GM21528 (cell line): Measurements from ENCODE around the gene TMPRSS7.

ENCODE experiments used
- ATAC-seq: cut with Tn5 transposase; IDR thresholded peaks from one replicate; pipeline ENCODE4 v1.9.1; 2021; ENCODE audit warnings: mild to moderate bottlenecking, moderate library complexity; ENCODE audit not compliant: unreplicated experiment, low FRiP score

The TMPRSS7 gene, protein sequence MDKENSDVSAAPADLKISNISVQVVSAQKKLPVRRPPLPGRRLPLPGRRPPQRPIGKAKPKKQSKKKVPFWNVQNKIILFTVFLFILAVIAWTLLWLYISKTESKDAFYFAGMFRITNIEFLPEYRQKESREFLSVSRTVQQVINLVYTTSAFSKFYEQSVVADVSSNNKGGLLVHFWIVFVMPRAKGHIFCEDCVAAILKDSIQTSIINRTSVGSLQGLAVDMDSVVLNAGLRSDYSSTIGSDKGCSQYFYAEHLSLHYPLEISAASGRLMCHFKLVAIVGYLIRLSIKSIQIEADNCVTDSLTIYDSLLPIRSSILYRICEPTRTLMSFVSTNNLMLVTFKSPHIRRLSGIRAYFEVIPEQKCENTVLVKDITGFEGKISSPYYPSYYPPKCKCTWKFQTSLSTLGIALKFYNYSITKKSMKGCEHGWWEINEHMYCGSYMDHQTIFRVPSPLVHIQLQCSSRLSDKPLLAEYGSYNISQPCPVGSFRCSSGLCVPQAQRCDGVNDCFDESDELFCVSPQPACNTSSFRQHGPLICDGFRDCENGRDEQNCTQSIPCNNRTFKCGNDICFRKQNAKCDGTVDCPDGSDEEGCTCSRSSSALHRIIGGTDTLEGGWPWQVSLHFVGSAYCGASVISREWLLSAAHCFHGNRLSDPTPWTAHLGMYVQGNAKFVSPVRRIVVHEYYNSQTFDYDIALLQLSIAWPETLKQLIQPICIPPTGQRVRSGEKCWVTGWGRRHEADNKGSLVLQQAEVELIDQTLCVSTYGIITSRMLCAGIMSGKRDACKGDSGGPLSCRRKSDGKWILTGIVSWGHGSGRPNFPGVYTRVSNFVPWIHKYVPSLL

DNA sequence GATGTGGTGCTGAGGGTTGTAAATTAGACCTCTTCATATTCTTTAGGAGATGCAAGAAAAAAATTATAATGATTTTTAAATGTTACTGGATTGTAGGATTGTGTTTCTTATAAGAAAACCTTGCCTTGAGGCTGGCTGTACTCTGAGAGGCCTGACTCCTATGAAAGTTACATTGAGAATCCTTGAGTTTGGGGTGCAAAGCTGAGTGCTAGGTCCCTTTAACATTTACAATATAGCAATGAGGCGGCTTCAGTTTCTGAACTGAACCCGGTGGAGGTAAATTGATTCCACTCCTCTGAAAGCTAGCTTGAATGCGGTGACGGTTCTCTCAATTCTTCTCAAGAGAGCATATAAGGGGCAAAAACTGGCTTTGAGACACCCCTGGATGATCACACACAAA lies at the start of gene TMPRSS7:
TSS of gene TMPRSS7 (plus strand) at position 301 of the 400 bp plus-strand sequence. CDS start 110 bp downstream, outside the sequence.
- no peak for ATAC-seq

DNA sequence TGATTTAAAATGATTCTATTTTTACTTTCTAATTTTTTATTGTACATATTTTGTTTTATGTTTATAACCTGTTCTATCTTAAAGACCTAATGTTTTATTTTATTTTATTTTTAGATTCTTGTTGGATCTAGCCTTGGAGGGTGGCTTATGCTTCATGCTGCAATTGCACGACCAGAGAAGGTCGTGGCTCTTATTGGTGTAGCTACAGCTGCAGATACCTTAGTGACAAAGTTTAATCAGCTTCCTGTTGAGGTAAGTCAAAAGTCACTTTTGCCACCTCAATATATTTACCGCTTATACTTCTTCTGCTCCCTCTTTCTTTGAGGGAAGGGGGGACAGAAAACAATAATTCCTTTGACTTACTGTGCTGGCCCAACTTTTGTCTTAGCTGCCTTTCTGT lies 47.7 kb upstream of the TMPRSS7 start:
- ATAC-seq, result no peak

DNA sequence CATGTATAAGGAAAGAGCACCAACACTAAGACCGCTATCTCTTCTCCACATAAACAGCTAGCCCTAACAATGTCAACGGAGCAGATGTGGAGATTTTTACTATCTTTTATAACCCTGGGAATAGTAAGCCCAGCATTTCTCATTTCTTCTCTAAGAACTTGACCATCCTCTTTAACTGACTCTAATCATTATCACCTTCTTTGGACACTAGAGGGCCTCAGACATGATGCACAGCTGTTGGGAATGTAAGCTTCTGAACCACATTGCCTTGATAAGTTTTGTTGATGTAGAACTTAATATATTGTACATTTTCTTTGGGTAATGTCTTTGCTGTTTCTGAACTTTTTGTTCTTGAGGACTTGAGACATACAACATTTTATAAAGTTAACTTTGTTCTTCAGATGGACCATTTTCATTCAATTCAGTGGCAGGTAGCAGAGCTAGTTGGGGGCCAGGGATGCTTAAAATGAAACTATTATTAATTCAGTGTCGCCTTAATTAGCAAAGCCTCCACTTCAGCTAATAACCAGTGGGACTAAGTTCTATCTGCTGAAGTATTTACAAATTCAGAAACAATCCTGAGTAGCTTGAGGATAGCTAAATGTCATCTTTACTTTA lies 45.4 kb upstream of the TMPRSS7 start:
- ATAC-seq, result peak; percentile 92

DNA sequence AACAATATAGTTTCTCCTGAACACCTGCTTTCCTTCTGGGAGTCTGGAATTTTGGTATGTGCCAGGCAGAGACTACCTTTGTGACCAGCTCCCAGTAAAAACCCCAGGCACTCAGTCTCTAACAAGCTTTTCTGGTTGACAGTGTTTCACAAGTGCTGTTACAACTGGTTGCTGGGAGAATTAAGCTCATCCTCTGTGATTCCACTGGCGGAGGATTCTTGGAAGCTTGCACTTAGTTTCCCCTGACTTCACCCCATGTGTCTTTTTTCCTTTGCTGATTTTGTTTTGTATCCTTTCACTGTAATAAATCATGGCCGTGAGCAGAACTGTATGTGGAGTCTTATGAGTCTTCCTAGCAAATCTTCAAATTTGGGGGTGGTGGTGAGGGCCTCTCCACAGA lies 41.5 kb upstream of the TMPRSS7 start:
- ATAC-seq, result no peak

DNA sequence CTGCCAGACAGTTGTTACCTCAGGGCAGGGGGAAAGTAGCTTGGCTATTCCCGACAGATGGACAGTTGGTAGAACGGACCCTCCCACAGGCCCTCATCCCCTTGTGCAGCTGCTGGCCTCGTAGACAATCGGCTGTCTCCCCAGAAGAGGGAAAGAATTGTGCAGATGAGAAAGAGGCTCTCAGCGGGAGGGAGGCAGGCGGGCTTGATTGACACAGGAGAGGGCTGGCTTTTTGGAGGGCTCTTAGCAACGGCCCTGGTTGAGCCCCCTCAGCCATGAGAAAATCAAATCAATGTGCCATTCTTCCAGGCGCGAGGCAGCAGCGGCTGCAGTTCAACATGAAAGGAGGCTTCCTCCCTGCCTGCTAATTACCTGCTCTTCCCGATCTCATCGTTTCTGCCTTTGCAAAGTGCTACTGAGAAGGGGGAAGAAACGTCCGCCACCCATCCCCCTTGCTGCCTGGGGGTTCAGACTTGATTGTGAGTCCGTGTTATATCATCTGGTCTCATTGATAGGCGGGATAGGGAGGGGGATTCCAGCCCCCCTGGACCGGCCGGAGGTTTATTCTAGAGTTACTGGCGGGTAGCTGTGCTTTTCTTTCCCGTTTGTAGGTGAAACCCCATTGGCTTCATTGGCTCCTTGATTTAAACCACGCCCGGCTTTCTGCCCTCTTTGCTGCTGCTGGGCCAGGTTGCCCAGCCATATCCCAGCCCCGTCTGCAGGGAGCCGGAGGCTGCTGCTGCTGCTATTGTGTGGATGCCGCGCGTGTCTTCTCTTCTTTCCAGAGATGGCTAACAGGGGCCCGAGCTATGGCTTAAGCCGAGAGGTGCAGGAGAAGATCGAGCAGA lies 35.7 kb upstream of the TMPRSS7 start, which contains the start of gene TAGLN3:
TSS of gene TAGLN3 (plus strand) at position 287 of the 848 bp plus-strand sequence. CDS start at position 788, 501 bp downstream.
- ATAC-seq, result no peak

DNA sequence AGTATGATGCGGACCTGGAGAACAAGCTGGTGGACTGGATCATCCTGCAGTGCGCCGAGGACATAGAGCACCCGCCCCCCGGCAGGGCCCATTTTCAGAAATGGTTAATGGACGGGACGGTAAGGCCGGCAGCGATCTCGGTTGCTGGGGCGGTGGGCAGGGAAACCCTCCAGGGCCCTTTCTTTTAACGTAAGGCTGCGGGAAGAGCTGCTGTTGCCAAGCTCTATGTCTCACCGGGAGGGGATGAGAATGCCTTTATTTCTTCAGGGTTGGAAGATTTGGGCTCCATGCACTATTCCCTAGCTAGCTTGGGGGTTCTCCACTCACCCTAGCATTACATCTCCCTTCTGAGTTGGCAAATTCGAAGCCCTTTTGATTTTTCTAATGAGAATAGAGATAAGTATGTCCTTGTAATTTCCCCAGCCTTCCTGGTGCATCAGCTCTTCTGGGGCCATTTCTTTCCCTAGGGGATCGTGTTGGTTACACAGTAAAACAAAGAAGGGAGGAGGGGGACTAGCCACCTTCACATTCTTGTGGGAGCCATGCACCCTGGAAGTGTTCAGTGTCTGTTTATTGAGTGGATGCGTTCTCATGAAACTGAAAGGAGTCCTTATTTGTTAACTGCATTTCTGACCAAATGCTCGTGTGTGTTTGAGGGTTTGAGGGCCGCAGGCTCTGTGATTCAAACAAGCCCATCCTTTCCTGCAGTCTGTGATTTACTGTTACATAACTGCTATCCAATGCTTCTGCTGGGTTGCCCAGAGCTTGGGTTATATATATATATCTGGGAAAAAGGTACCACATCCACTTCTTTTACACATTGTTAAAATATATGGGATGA lies 34.8 kb upstream of the TMPRSS7 start:
- ATAC-seq, result no peak

DNA sequence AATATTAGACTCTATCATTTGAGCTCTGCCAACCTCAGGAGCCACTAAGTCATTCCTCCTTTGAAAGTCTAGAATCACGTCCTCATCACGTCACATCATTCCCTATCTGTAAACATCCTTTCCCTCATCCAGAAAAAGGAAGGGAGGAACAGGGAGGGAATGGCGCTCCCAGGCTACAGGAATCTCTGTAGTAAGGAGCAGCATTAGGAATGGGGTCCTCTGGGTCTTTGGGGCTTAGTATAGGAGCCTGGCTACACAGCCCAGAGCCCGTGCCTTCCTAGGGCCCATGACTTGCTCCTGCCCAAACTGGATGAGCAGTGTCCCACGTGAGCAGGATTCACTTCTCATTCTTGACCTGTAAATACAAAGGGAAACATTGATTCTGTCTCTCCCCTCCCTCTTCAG lies 34.2 kb upstream of the TMPRSS7 start:
- ATAC-seq, result no peak

DNA sequence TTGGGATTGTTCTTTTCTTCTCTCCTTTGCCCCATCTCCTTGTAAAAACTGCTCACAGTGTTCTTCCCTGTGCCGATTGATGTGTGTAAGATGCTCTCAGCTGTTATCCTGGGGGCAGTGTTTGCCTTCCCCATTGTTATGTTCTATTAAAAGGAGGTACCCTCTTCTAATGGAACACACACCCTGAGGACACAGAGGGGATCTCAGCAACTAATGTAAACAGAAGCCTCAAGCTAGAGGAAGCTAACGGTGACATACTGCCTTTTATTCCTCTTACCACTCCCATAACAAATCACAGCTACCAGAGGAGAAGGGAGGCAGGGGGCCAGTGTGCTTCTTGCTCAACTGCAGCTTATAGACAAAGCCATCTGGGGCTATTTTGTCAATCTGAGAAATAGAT lies 33.6 kb upstream of the TMPRSS7 start:
- no peak for ATAC-seq

DNA sequence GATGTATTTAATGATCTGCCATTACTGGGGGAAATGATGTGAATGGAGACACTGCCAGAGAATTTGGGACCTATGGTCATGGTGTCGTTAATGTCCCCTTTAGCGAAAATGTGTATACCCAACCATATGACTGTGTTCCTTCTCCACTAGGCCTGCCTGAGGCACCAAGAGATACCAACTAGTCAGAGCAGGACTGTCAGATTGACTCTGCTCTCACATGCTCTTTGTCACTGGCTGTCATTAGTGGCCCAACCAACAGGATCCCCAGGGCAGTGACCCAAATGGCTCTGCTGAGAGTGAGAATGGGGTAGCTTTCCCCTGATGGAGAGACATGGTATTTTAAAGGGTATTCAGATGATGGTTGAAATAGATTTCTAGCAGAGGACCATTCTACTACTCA lies 33.0 kb upstream of the TMPRSS7 start:
- no peak for ATAC-seq

DNA sequence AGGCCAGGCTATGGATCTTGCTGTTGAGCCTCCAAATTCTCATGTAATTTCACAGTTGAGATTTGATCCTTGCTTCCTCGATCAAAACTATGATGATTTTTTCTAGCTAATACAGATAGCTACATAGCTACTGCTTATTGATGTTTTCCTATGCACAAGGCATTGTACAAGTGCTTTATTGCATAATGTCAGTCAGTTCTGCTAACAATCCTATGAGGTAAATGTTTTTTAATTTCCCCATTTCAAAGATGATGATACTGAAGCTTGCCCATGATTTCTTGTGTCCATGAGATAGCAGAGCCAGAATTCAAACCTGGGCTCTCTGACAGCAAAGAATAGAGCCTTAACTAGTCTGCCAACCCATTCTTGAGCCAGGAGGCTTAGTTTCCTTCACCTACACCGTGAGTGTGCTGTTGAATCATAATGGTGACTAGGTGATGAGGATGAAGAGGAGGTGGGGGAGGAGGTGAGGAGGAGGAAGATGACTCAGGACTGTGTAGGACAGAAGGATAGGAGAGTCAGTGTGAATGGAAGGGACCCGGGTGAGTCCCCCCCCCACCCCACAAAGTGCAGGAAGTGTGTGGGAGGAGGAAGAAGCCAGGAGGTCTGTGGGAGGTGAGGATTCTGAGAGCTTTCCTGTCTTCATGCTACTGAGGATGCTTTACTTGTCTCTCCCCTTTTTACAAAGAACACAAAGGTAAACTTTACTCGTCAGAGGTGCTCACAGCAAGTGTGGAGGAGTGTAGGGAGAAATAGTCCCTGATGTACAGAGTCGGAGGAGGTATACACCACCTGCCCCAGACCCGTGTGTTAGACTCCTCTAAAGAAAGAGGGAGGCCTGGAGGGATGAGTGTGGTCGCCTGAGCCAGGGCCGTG lies 32.2 kb upstream of the TMPRSS7 start:
- ATAC-seq, result no peak

DNA sequence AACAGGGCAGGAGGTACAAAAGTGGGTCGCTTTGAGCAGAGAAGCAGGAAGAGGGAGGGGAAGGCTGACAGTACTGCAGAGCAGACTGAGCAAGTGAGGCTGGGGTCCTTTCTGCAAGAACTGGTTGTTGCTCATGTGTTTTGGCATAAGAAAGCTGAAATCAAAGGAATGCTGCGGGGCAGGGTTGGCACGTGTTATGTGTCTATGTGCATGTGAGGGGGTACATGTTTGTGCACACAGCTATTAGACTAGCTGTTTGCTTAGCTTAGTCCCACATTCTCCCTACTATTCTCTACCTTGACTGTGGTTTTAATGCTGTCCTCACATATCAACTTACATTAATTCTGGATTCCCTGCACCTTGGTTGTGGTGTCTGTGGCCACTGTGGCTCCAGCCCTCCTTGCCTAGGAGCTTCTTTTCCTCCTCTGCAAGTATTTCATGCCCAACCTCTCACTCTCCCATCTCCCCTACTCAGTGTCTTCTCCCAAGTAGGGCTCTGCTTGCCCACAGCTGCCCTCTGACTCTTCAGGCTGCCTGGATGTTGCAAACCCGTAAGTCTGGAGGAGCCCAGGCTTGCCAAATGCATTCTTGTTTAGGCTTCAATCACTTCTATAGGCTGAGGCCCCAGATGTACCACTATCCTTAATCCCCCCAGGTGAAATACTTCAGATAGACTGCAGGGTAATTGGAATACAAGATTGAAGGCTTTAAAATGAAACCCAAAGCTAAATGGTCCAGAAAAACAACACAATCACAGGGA lies 31.0 kb upstream of the TMPRSS7 start:
- ATAC-seq, result no peak

DNA sequence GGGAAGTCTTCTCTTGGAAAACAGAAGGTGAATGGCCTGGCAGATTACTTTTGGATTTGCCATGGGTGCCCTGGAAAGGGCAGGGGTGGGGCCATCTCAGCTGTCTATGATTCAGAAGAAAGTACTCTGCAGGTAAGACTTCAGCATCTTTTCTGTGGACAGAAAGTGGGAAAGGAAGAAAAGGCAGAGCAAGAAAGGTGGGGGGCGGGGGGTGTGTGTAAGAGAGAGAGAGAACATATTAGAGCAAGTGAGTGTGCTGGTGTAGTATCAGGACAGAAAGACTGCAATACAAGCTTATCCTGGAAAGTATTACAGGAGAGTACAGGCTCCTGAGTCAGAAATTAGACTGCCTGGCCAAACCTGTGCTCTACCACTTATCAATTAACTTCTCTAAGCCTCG lies 30.3 kb upstream of the TMPRSS7 start:
- no peak for ATAC-seq

DNA sequence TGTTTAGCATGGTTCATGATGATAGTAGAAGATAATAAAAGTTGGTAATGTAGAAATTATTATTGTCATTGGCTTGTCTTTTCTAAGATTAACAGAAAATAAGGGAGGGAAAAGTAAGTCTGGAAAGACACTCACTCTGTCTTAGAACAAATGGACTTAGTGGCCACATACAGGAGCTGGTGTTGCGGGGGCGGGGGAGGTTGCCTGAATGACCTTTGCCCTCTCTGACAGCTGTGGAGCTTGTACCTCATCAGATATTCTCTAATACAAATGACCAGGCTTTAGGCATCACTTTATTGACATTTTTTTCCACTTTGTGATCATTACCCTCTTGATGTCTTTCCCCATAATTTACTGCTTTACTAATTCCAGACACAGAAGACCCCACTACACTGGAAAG lies 29.9 kb upstream of the TMPRSS7 start:
- ATAC-seq, result no peak

DNA sequence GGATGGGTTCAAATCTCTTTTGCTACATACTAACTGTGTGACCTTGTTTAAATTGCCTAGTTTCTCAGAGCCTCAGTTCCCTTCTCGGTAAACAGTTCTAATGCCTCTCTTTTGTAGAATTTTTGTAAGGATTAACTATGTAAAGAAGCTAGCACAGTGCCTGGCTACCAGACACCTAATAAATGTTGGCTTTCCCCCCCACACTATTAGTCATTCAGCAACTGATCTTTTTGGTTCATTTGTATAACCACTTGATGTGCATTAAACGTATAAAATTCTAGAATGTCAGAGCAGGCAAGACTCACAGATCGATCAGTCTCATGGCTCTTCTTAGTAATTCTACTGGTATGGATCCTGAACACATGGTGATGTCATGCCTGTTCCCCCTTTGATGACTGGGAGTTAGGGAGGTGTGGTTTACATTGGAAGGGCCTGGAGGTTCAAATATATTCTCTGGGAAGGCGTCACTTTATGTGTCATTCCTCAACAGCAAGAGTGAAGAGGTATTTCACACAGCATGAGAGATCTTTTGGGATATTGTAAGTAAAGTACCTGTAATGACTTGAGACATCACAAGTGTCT lies 29.4 kb upstream of the TMPRSS7 start:
- no peak for ATAC-seq

DNA sequence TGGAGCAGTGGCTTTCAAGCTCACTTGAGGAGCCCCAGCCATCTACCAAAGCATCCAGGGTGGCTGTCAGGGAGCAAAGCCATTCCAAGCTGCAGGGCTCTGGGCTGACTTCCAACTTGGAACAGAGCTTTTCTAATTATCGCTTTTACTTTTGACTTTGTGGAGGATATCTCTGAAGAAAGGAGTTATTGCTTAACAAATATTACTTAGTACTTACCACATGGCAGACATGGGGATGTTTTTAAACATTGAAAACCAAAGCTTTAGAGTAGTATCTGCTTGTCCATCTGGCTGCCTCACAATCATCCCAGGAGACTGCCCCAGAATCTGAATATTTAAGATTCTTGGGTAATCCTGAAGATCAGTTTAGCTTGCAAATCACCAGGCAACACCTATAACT lies 26.9 kb upstream of the TMPRSS7 start:
- ATAC-seq, result no peak

DNA sequence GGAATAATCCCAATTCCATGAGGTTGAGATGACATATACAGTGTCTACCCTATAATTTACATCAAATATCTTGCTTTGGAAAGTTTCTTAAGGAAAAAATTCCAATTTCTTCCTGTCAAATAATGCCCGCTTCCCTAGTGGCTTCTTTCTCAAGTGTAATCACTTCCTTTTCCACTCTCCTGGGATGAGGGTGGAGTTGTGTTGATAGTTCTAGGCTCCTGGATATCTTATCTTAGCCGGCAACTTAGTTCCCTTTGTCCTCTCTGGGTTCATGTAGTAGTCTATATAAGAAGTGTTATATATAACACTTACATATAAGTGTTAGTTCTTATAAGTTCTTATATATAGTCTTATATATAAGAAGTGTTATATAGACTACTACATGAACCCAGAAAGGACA lies 24.9 kb upstream of the TMPRSS7 start:
- ATAC-seq, result no peak

DNA sequence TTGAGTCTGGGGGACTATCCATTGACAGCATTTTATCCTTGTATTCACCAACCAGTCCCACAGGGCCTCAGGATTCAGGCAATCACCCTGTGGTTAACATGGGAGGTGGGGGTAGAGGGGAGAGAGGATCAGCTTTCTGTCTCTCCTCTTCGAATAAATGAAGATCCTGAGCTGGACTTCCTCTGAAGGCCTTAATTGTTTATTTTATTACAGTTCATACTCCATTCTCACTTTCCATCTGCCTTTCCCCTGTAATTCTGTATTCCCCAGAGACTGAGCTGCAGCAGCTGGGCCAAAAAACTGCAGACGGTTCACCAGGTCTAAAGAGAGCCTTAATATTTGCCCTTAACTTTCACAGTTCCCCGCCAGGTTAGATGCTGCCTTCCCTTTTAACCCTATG lies 23.9 kb upstream of the TMPRSS7 start:
- no peak for ATAC-seq
